PC-3 (cell line): ENCODE results near the gene PPP1R36. TPM values are rescaled to one million over a fixed set of nuclear protein-coding genes. Genes with fewer than 3 reads are reported as not detected.

Experiments used
- ATAC-seq: fragments of 200-7000 bp; cut with Tn5 transposase; 2 replicates; pipeline ENCODE4 v1.9.1; 2020; ENCODE audit warnings: mild to moderate bottlenecking, moderate library complexity
- BruUV-seq: library from RNA; stranded (reverse); fragments of 400-500 nt; replicated peaks from 2 replicates; lab custom pipeline; 2021; lab: Mats Ljungman, UMichigan
- CTCF ChIA-PET: fragments of 300-600 bp; sonication (Branson Sonifier 250); formaldehyde crosslinking; loops from one replicate; lab custom pipeline; 2022; ENCODE audit warnings: antibody characterized with exemption; lab: Charles Lee
- POLR2A ChIA-PET: fragments of 300-600 bp; sonication (Branson Sonifier 250); formaldehyde crosslinking; loops from one replicate; lab custom pipeline; 2022; ENCODE audit warnings: antibody characterized with exemption; ENCODE audit not compliant: unreplicated experiment; lab: Charles Lee
- DNase-seq: peaks from one replicate; pipeline ENCODE4 v3.0.0-alpha.2; 2015
- H2AFZ ChIP-seq: fragments of 300-600 bp; sonication (generic); 2 replicates; pipeline ENCODE4 v1.6.0; 2016; ENCODE audit warnings: antibody characterized with exemption, low read length
- H3F3A ChIP-seq: fragments of 300-600 bp; sonication (generic); one replicate; pipeline ENCODE4 v1.6.0; 2017; ENCODE audit warnings: antibody characterized with exemption, low read length, control low read depth, mild to moderate bottlenecking; ENCODE audit not compliant: unreplicated experiment
- H3K27ac ChIP-seq: fragments of 300-600 bp; sonication (generic); 2 replicates; pipeline ENCODE4 v1.5.1; 2016; ENCODE audit warnings: mild to moderate bottlenecking, low read length
- H3K27me3 ChIP-seq: fragments of 300-600 bp; sonication (generic); 2 replicates; pipeline ENCODE4 v1.6.1; 2016; ENCODE audit warnings: low read length, mixed read lengths
- H3K36me3 ChIP-seq: fragments of 300-600 bp; sonication (generic); 2 replicates; pipeline ENCODE4 v1.6.1; 2016; ENCODE audit warnings: low read depth, mixed run types, low read length, mixed read lengths
- H3K4me1 ChIP-seq: fragments of 300-600 bp; sonication (generic); 2 replicates; pipeline ENCODE4 v1.5.1; 2016; ENCODE audit warnings: low read length; ENCODE audit not compliant: insufficient read depth
- H3K4me2 ChIP-seq: fragments of 300-600 bp; sonication (generic); 2 replicates; pipeline ENCODE4 v1.6.0; 2016; ENCODE audit warnings: low read length
- H3K4me3 ChIP-seq: fragments of 300-600 bp; sonication (generic); 2 replicates; pipeline ENCODE4 v1.5.1; 2016; ENCODE audit warnings: mild to moderate bottlenecking, low read length, mixed read lengths
- H3K79me2 ChIP-seq: fragments of 300-600 bp; sonication (generic); 2 replicates; pipeline ENCODE4 v1.6.1; 2017; ENCODE audit warnings: low read length, mixed read lengths
- H3K9ac ChIP-seq: fragments of 300-600 bp; sonication (generic); 2 replicates; pipeline ENCODE4 v1.6.0; 2016; ENCODE audit warnings: mild to moderate bottlenecking, low read length
- H3K9me2 ChIP-seq: fragments of 300-600 bp; sonication (generic); replicated peaks from 2 replicates; pipeline ENCODE4 v1.6.1; 2016; ENCODE audit warnings: mixed run types, low read length, mixed read lengths
- H3K9me3 ChIP-seq: fragments of 300-600 bp; sonication (generic); 2 replicates; pipeline ENCODE4 v1.6.1; 2016; ENCODE audit warnings: low read length, mixed read lengths
- H4K20me1 ChIP-seq: fragments of 300-600 bp; sonication (generic); 2 replicates; pipeline ENCODE4 v1.6.1; 2016; ENCODE audit warnings: low read length, mixed read lengths
- CTCF ChIP-seq: fragments of 300-600 bp; sonication (generic); conservative IDR thresholded peaks from 2 replicates; pipeline ENCODE4 v1.5.1; 2017; ENCODE audit warnings: antibody characterized with exemption, low read depth, mild to moderate bottlenecking, low read length
- EZH2 ChIP-seq: fragments of 300-600 bp; sonication (generic); IDR thresholded peaks from one replicate; pipeline ENCODE4 v1.6.1; 2017; ENCODE audit warnings: antibody characterized with exemption, mild to moderate bottlenecking, low read length; ENCODE audit not compliant: unreplicated experiment
- EZH2phosphoT487 ChIP-seq: fragments of 300-600 bp; sonication (generic); IDR thresholded peaks from 2 replicates; pipeline ENCODE4 v1.6.1; 2018; ENCODE audit warnings: mild to moderate bottlenecking, antibody characterized with exemption, low read length, borderline replicate concordance
- intact Hi-C: fragments of 100-400 bp; cut with micrococcal nuclease; formaldehyde crosslinking; loops from 2 replicates; pipeline ENCODE4 v1.9.0; 2023
- total RNA-seq: library from RNA; depleted of rRNA; stranded (reverse); fragments of >200 nt; gene quantifications from 2 replicates; pipeline ENCODE4 v1.2.3, GENCODE V29; 2014

PPP1R36 gene
- total RNA-seq, 1 experiment from 2014 or later, result 0.26 TPM

- no peaks in the 10 kb centered on the region for H3K27me3 ChIP-seq
- intact Hi-C loops, result no loop called here
- no peak for ATAC-seq
- H3K79me2 ChIP-seq, result no peaks in the 10 kb centered on the region
- no peaks in the 10 kb centered on the region for H3K9me2 ChIP-seq
- no peaks in the 10 kb centered on the region for H3K9me3 ChIP-seq
- BruUV-seq, result no TSS peak
- H3K27ac ChIP-seq, result no peak overlapping the region
- ChIA-PET POLR2A (interaction anchor here (0.6 kb wide), 1 partner anchor 1092 kb away, joined by 7 read pairs; no protein-coding TSS in a partner anchor), CTCF (no interaction called here)
- H3F3A ChIP-seq, result no peaks in the 10 kb centered on the region
- no peak overlapping the region for H2AFZ ChIP-seq
- H3K36me3 ChIP-seq, result no peaks in the 10 kb centered on the region
- peaks cover 22% of the 10 kb centered on the region for H3K4me1 ChIP-seq
- H3K4me2 ChIP-seq, result no peak overlapping the region
- no peak overlapping the region for H3K9ac ChIP-seq
- no peak for DNase-seq
- H4K20me1 ChIP-seq, result no peaks in the 10 kb centered on the region
- TF ChIP-seq EZH2phosphoT487 (no peak), CTCF (no peak), EZH2 (no peak)
- H3K4me3 ChIP-seq, result no peak overlapping the region
These were observed 18.2 kb upstream of the PPP1R36 start for GRCh38 chr14:64531567-64531966.

GRCh38 chr14:64536488-64537245 is 13.1 kb upstream of the PPP1R36 start:
- Histone ChIP-seq H3K9me2 (no peaks in the 10 kb centered on the region), H3K36me3 (no peaks in the 10 kb centered on the region), H3K9ac (no peak overlapping the region), H3K4me2 (no peak overlapping the region), H3K9me3 (no peaks in the 10 kb centered on the region), H3K27ac (no peak overlapping the region), H2AFZ (no peak overlapping the region), H4K20me1 (no peaks in the 10 kb centered on the region), H3F3A (no peaks in the 10 kb centered on the region), H3K4me3 (no peak overlapping the region), H3K4me1 (peaks cover 21% of the 10 kb centered on the region), H3K79me2 (no peaks in the 10 kb centered on the region), H3K27me3 (no peaks in the 10 kb centered on the region)
- TF ChIP-seq CTCF, result no peak
- TF ChIP-seq EZH2, result no peak
- TF ChIP-seq EZH2phosphoT487, result no peak
- BruUV-seq, result no TSS peak
- no peak for DNase-seq
- ATAC-seq, result no peak
- ChIA-PET POLR2A (no interaction called here), CTCF (interaction anchor here (0.5 to 0.6 kb wide), 2 partner anchors 27 to 198 kb away, joined by 3 to 4 read pairs; no protein-coding TSS in a partner anchor)
- intact Hi-C loops, result no loop called here
